ENCODE data around the gene FBH1. TPM values are rescaled to one million over a fixed set of nuclear protein-coding genes. Genes with fewer than 3 reads are reported as not detected.
A peak's percentile ranks its signal among the peaks of the same experiment; 100 is the strongest.

Gene FBH1
- polyA plus RNA-seq (2011; rRNA removed): 65.2 and 77.5 TPM in 2 replicates
- 136 and 167 TPM in 2 replicates for polyA minus RNA-seq (2011; rRNA and poly(A)+ RNA removed)

GRCh38 chr10:5889624-5890451 lies at the start of gene FBH1, which contains the start of gene ANKRD16:
FBH1 (plus strand) TSS chr10:5890243; CDS start chr10:5890346, 103 bp downstream.
ANKRD16 (minus strand) TSS chr10:5889893; CDS start chr10:5889354, 539 bp downstream.
- peak; percentile 98 for DNase-seq (ENCODE audit: low read depth, low spot score)
- Histone ChIP-seq H3K4me3 (ENCODE audit: low read depth, low read length) (peak within 1 kb of the TSS; percentile 87), H3K27ac (ENCODE audit: low read depth, low read length) (peak within 1 kb of the TSS; percentile 57), H3K9me3 (ENCODE audit: control insufficient read depth, insufficient read depth, low read length) (no peaks in the 10 kb centered on the region), H3K27me3 (ENCODE audit: control insufficient read depth, insufficient read depth, low read length) (no peaks in the 10 kb centered on the region)
- POLR2A ChIA-PET: interaction anchor here (0.6 to 2.4 kb wide), 12 partner anchors 9 to 313 kb away, joined by 3 to 11 read pairs (median 3); partner anchors contain the start of genes GDI2, PFKFB3 and RBM17
- no peak for TF ChIP-seq CTCF (IDR thresholded peaks at IDR 0.05; ENCODE audit: low read depth, low read length)
- CTCF ChIA-PET: interaction anchor here (0.9 to 2.6 kb wide), 4 partner anchors 17 to 512 kb away, joined by 3 to 13 read pairs (median 4); no protein-coding TSS in a partner anchor

- CTCF ChIA-PET: interaction anchor here (0.7 kb wide), 1 partner anchor 64 kb away, joined by 3 read pairs; no protein-coding TSS in a partner anchor
- POLR2A ChIA-PET: no interaction called here
- no peak for TF ChIP-seq CTCF (IDR thresholded peaks at IDR 0.05; ENCODE audit: low read depth, low read length)
- H3K27me3 ChIP-seq (ENCODE audit: control insufficient read depth, insufficient read depth, low read length): peaks cover 2% of the 10 kb centered on the region
- no peak for DNase-seq (ENCODE audit: low read depth, low spot score)
- no peak overlapping the region for H3K4me3 ChIP-seq (ENCODE audit: low read depth, low read length)
- H3K27ac ChIP-seq (ENCODE audit: low read depth, low read length): no peak overlapping the region
- no peaks in the 10 kb centered on the region; the same call in 1 of the 2 replicates for H3K9me3 ChIP-seq (ENCODE audit: control insufficient read depth, insufficient read depth, low read length)
These were observed 49.4 kb upstream of the FBH1 start for GRCh38 chr10:5840314-5841307.

- ChIA-PET CTCF (no interaction called here), POLR2A (no interaction called here)
- H3K27ac ChIP-seq (ENCODE audit: low read depth, low read length): no peak overlapping the region
- TF ChIP-seq CTCF (IDR thresholded peaks at IDR 0.05; ENCODE audit: low read depth, low read length): no peak
- no peak overlapping the region for H3K4me3 ChIP-seq (ENCODE audit: low read depth, low read length)
- peaks cover 2% of the 10 kb centered on the region for H3K27me3 ChIP-seq (ENCODE audit: control insufficient read depth, insufficient read depth, low read length)
- no peaks in the 10 kb centered on the region; the same call in 1 of the 2 replicates for H3K9me3 ChIP-seq (ENCODE audit: control insufficient read depth, insufficient read depth, low read length)
- no peak for DNase-seq (ENCODE audit: low read depth, low spot score)
These were observed 48.1 kb upstream of the FBH1 start for GRCh38 chr10:5841965-5842364.

- Histone ChIP-seq H3K4me3 (ENCODE audit: low read depth, low read length) (no peak overlapping the region), H3K9me3 (ENCODE audit: control insufficient read depth, insufficient read depth, low read length) (no peaks in the 10 kb centered on the region; the same call in 1 of the 2 replicates), H3K27me3 (ENCODE audit: control insufficient read depth, insufficient read depth, low read length) (peaks cover 2% of the 10 kb centered on the region), H3K27ac (ENCODE audit: low read depth, low read length) (no peak overlapping the region)
- CTCF ChIA-PET: interaction anchor here (1.3 kb wide), 1 partner anchor 29 kb away, joined by 3 read pairs; no protein-coding TSS in a partner anchor
- no peak for TF ChIP-seq CTCF (IDR thresholded peaks at IDR 0.05; ENCODE audit: low read depth, low read length)
- no peak for DNase-seq (ENCODE audit: low read depth, low spot score)
- POLR2A ChIA-PET: interaction anchor here (1.3 kb wide), 1 partner anchor 30 kb away, joined by 5 read pairs; the partner anchor contains the start of gene GDI2
These were observed 46.2 kb upstream of the FBH1 start for GRCh38 chr10:5843686-5844344.
